ENCODE results near the gene MNAT1. TPM values are rescaled to one million over a fixed set of nuclear protein-coding genes. Genes with fewer than 3 reads are reported as not detected.

The MNAT1 gene
- polyA plus RNA-seq (2013): 29.0 and 30.9 TPM in 2 replicates

DNA sequence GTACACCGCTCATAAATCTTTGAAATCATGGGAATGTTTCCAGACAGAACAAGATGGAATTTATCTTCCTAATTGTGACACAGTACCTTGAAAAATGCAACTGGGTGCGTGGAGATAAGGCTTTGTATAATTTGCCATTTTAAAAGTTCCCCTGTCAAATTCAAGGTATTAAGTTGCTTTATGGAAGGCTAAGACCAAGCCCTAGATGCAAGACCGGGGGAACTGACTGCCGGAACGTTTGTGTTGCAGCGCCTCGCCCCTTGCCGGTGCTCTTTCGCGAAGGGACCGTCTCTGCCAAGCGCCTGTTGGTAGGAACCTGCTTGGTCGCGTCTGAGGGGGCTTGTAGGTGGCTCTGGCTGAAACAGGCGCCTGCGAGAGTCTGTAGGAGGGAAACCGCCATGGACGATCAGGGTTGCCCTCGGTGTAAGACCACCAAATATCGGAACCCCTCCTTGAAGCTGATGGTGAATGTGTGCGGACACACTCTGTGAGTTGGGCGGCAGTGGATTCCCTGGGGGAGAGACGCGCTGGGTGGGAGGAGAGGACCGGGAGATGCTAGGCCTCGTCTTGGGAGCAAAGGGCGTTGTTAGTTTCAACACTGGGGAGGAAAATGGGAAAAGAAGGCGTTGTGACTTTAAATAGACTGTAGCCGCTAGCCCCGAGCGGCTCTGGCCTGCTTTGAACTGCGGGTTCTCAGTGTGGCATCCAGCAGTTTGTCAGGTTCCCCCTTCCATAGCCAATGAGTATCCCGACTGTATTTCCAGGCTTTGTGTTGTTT, at the start of gene MNAT1:
Gene MNAT1, plus strand, starts transcription at position 297 of the 778 bp plus-strand sequence. Its CDS starts 102 bp downstream, at position 399.
- Histone ChIP-seq H3K23ac (ENCODE audit: low read length) (no peak within 1 kb of the TSS), H4K8ac (ENCODE audit: low read depth, low read length) (peak within 1 kb of the TSS; percentile 87), H3K27ac (ENCODE audit: low read depth, low read length) (peak within 1 kb of the TSS; percentile 23), H3K36me3 (ENCODE audit: control insufficient read depth in 1 of 2, insufficient read depth in 2 of 2, low read length in 2 of 2) (no peaks in the 10 kb centered on the region), H2BK12ac (ENCODE audit: low read length) (no peak within 1 kb of the TSS), H3K27me3 (ENCODE audit: insufficient read depth, low read length) (no peaks in the 10 kb centered on the region), H3K79me1 (ENCODE audit: low read length) (peaks cover 2% of the 10 kb centered on the region), H4K12ac (ENCODE audit: low read depth, low read length) (peak within 1 kb of the TSS; percentile 78), H3K4me1 (ENCODE audit: control insufficient read depth in 1 of 2, insufficient read depth in 2 of 2, low read length in 2 of 2) (no peaks in the 10 kb centered on the region), H3K4ac (ENCODE audit: low read depth, low read length) (peak within 1 kb of the TSS; percentile 10), H3K79me2 (ENCODE audit: control insufficient read depth, insufficient read depth, low read length, poor library complexity) (peaks cover 2% of the 10 kb centered on the region), H2BK5ac (ENCODE audit: low read depth, low read length, poor library complexity) (no peak within 1 kb of the TSS), H2AK5ac (ENCODE audit: low read length) (no peak within 1 kb of the TSS), H3K9ac (ENCODE audit: low read length) (peak within 1 kb of the TSS; percentile 93), H3K14ac (ENCODE audit: low read length) (peak within 1 kb of the TSS; percentile 46), H4K91ac (ENCODE audit: low read depth, low read length) (peak within 1 kb of the TSS; percentile 60), H2BK120ac (ENCODE audit: insufficient read depth, low read length, poor library complexity) (no peak within 1 kb of the TSS), H3K9me3 (ENCODE audit: insufficient read depth, low read depth, low read length) (no peaks in the 10 kb centered on the region), H3K4me2 (ENCODE audit: low read length) (peak within 1 kb of the TSS; percentile 71), H3K18ac (ENCODE audit: low read length) (peak within 1 kb of the TSS; percentile 35), H2AFZ (ENCODE audit: insufficient read depth, low read length, poor library complexity) (peak within 1 kb of the TSS; percentile 82), H3K4me3 (ENCODE audit: low read depth, low read length) (peak within 1 kb of the TSS; percentile 94)
- WGBS (ENCODE audit: extremely low coverage, insufficient coverage, insufficient read length): no CpG with 5 or more reads among the region's 33 CpGs
- peak; percentile 74 to 79 for DNase-seq

GRCh38 chr14:60686865-60687264, 47.7 kb upstream of the MNAT1 start:
- H2AFZ ChIP-seq (ENCODE audit: insufficient read depth, low read length, poor library complexity): no peak overlapping the region
- H3K4me2 ChIP-seq (ENCODE audit: low read length): no peak overlapping the region
- no peak overlapping the region for H3K27ac ChIP-seq (ENCODE audit: low read depth, low read length)
- H3K9ac ChIP-seq (ENCODE audit: low read length): no peak overlapping the region
- DNase-seq: no peak
- H3K79me2 ChIP-seq (ENCODE audit: control insufficient read depth, insufficient read depth, low read length, poor library complexity): no peaks in the 10 kb centered on the region
- no peak overlapping the region for H3K18ac ChIP-seq (ENCODE audit: low read length)
- H3K14ac ChIP-seq (ENCODE audit: low read length): no peak overlapping the region
- H2BK120ac ChIP-seq (ENCODE audit: insufficient read depth, low read length, poor library complexity): no peak overlapping the region
- no peak overlapping the region for H2BK12ac ChIP-seq (ENCODE audit: low read length)
- no peak overlapping the region for H4K12ac ChIP-seq (ENCODE audit: low read depth, low read length)
- H3K23ac ChIP-seq (ENCODE audit: low read length): no peak overlapping the region
- H3K4me3 ChIP-seq (ENCODE audit: low read depth, low read length): no peak overlapping the region
- no peaks in the 10 kb centered on the region for H3K9me3 ChIP-seq (ENCODE audit: insufficient read depth, low read depth, low read length)
- H3K27me3 ChIP-seq (ENCODE audit: insufficient read depth, low read length): no peaks in the 10 kb centered on the region
- H3K4me1 ChIP-seq (ENCODE audit: control insufficient read depth in 1 of 2, insufficient read depth in 2 of 2, low read length in 2 of 2): no peaks in the 10 kb centered on the region
- H2BK5ac ChIP-seq (ENCODE audit: low read depth, low read length, poor library complexity): no peak overlapping the region
- H4K8ac ChIP-seq (ENCODE audit: low read depth, low read length): no peak overlapping the region
- no peaks in the 10 kb centered on the region for H3K36me3 ChIP-seq (ENCODE audit: control insufficient read depth in 1 of 2, insufficient read depth in 2 of 2, low read length in 2 of 2)
- H3K79me1 ChIP-seq (ENCODE audit: low read length): no peaks in the 10 kb centered on the region
- H4K91ac ChIP-seq (ENCODE audit: low read depth, low read length): no peak overlapping the region
- H3K4ac ChIP-seq (ENCODE audit: low read depth, low read length): no peak overlapping the region
- no peak overlapping the region for H2AK5ac ChIP-seq (ENCODE audit: low read length)

DNA sequence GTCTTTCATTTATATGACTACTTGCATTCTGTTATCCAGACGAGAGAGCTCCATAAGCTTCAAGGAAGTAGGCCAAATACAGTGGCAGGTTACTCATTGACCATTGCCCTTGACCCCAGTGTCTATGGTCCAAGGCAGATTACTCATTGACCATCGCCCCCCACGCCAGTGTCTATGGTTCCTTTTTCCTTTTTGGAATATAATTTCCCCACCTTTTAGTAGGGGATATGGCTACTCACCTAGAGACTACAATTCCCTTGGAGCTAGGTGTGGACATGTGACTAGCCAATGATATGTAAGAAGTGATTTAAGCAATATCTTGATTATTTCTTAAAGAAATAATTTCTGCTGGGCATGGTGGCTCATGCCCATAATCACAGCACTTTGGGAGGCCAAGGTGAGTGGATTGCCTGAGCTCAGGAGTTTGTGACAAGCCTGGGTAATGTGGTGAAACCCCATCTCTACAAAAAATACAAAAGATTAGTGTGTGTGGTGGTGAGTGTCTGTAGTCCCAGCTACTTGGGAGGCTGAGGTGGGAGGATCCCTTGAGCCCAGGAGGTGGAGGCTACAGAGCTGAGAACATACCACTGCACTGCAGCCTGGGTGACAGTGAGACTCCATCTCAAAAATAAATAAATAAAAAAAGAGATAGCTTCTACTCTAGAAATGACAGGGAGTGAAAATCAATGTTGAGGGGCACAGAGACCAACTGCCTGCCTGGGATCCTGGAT, 43.0 kb upstream of the MNAT1 start:
- Histone ChIP-seq H3K23ac (ENCODE audit: low read length) (no peak overlapping the region), H3K4me3 (ENCODE audit: low read depth, low read length) (no peak overlapping the region), H3K79me2 (ENCODE audit: control insufficient read depth, insufficient read depth, low read length, poor library complexity) (no peaks in the 10 kb centered on the region), H3K4ac (ENCODE audit: low read depth, low read length) (no peak overlapping the region), H3K4me1 (ENCODE audit: control insufficient read depth in 1 of 2, insufficient read depth in 2 of 2, low read length in 2 of 2) (no peaks in the 10 kb centered on the region), H2AK5ac (ENCODE audit: low read length) (no peak overlapping the region), H4K12ac (ENCODE audit: low read depth, low read length) (no peak overlapping the region), H4K8ac (ENCODE audit: low read depth, low read length) (no peak overlapping the region), H3K27ac (ENCODE audit: low read depth, low read length) (no peak overlapping the region), H3K79me1 (ENCODE audit: low read length) (no peaks in the 10 kb centered on the region), H3K36me3 (ENCODE audit: control insufficient read depth in 1 of 2, insufficient read depth in 2 of 2, low read length in 2 of 2) (no peaks in the 10 kb centered on the region), H2BK5ac (ENCODE audit: low read depth, low read length, poor library complexity) (no peak overlapping the region), H4K91ac (ENCODE audit: low read depth, low read length) (no peak overlapping the region), H2BK12ac (ENCODE audit: low read length) (no peak overlapping the region), H2AFZ (ENCODE audit: insufficient read depth, low read length, poor library complexity) (no peak overlapping the region), H3K9ac (ENCODE audit: low read length) (no peak overlapping the region), H3K9me3 (ENCODE audit: insufficient read depth, low read depth, low read length) (no peaks in the 10 kb centered on the region), H3K18ac (ENCODE audit: low read length) (no peak overlapping the region), H2BK120ac (ENCODE audit: insufficient read depth, low read length, poor library complexity) (no peak overlapping the region), H3K14ac (ENCODE audit: low read length) (no peak overlapping the region), H3K4me2 (ENCODE audit: low read length) (no peak overlapping the region), H3K27me3 (ENCODE audit: insufficient read depth, low read length) (no peaks in the 10 kb centered on the region)
- WGBS (ENCODE audit: extremely low coverage, insufficient coverage, insufficient read length): no CpG with 5 or more reads among the region's 3 CpGs
- no peak for DNase-seq

DNA sequence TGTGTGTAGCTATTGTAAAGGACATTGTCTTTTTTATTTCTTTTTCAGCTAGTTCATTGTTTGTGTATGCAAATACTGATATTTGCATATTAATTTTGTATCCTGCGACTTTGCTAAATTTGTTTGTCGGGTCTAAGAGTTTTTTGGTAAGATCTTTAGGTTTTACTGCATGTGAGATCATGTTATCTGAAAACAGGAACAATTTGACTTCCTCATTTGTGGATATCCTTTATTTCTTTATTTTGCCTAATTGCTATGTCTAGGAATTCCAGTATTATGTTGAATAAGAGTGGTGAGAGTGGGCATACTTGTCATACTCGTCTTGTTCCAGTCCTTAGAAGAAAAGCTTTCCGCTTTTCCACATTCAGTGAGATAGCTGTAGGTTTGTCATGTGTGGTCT, 39.2 kb upstream of the MNAT1 start:
- Histone ChIP-seq H3K18ac (ENCODE audit: low read length) (no peak overlapping the region), H2BK12ac (ENCODE audit: low read length) (no peak overlapping the region), H3K27ac (ENCODE audit: low read depth, low read length) (no peak overlapping the region), H3K27me3 (ENCODE audit: insufficient read depth, low read length) (no peaks in the 10 kb centered on the region), H3K4me3 (ENCODE audit: low read depth, low read length) (no peak overlapping the region), H3K36me3 (ENCODE audit: control insufficient read depth in 1 of 2, insufficient read depth in 2 of 2, low read length in 2 of 2) (no peaks in the 10 kb centered on the region), H2AK5ac (ENCODE audit: low read length) (no peak overlapping the region), H3K9me3 (ENCODE audit: insufficient read depth, low read depth, low read length) (no peaks in the 10 kb centered on the region), H4K8ac (ENCODE audit: low read depth, low read length) (no peak overlapping the region), H4K12ac (ENCODE audit: low read depth, low read length) (no peak overlapping the region), H2AFZ (ENCODE audit: insufficient read depth, low read length, poor library complexity) (no peak overlapping the region), H3K23ac (ENCODE audit: low read length) (no peak overlapping the region), H3K14ac (ENCODE audit: low read length) (no peak overlapping the region), H3K9ac (ENCODE audit: low read length) (no peak overlapping the region), H3K79me1 (ENCODE audit: low read length) (no peaks in the 10 kb centered on the region), H3K79me2 (ENCODE audit: control insufficient read depth, insufficient read depth, low read length, poor library complexity) (no peaks in the 10 kb centered on the region), H4K91ac (ENCODE audit: low read depth, low read length) (no peak overlapping the region), H3K4me1 (ENCODE audit: control insufficient read depth in 1 of 2, insufficient read depth in 2 of 2, low read length in 2 of 2) (no peaks in the 10 kb centered on the region), H3K4me2 (ENCODE audit: low read length) (no peak overlapping the region), H2BK120ac (ENCODE audit: insufficient read depth, low read length, poor library complexity) (no peak overlapping the region), H3K4ac (ENCODE audit: low read depth, low read length) (no peak overlapping the region), H2BK5ac (ENCODE audit: low read depth, low read length, poor library complexity) (no peak overlapping the region)
- DNase-seq: no peak
- no CpG with 5 or more reads among the region's 4 CpGs for WGBS (ENCODE audit: extremely low coverage, insufficient coverage, insufficient read length)
